GM23248 (cell line): Measurements from ENCODE around the gene CENPL.
"Not testable (repeated sequence)": the region's sequence is repeated elsewhere in the genome, so short reads cannot be mapped to it uniquely, and the experiment has no call there.

Experiments
- EZH2 ChIP-seq: fragments of 200-600 bp; sonication (generic); IDR thresholded peaks from 2 replicates; pipeline ENCODE4 v1.6.1; 2018; ENCODE audit warnings: antibody characterized with exemption, mild to moderate bottlenecking; ENCODE audit not compliant: insufficient read depth, poor library complexity, severe bottlenecking
- EZH2phosphoT487 ChIP-seq: fragments of 200-600 bp; sonication (generic); IDR thresholded peaks from 2 replicates; pipeline ENCODE4 v1.6.1; 2018; ENCODE audit warnings: antibody characterized with exemption, moderate library complexity, mild to moderate bottlenecking, low read depth; ENCODE audit not compliant: insufficient read depth

DNA sequence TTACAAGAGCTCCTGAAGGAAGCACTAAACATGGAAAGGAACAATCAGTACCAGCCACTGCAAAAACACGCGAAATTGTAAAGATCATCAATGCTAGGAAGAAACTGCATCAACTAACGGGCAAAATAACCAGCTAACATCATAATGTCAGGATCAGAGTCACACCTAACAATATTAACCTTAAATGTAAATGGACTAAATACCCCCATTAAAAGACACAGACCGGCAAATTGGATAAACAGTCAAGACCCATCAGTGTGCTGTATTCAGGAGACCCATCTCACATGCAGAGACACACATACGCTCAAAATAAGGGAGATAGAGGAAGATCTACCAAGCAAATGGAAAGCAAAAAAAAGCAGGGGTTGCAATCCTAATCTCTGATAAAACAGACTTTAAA lies 11.0 kb downstream of the CENPL start:
- TF ChIP-seq EZH2, EZH2phosphoT487: not testable (repeated sequence)
